Lower lobe of right lung (tissue), 2 donors: ENCODE measurements around the gene PAPLN. TPM values are rescaled to one million over a fixed set of nuclear protein-coding genes. Genes with fewer than 3 reads are reported as not detected.
A peak's percentile ranks its signal among the peaks of the same experiment; 100 is the strongest.

Experiments used
- ATAC-seq, 2 donors: fragments of 200-7000 bp; cut with Tn5 transposase; one replicate each; pipeline ENCODE4 v1.9.1; 2020 to 2022; ENCODE audit warnings: mild to moderate bottlenecking in 2 of 2, moderate library complexity in 2 of 2
- DNase-seq: peaks from one replicate; pipeline ENCODE4 v3.0.0-alpha.2; 2020
- H3K27ac ChIP-seq: fragments of 200-600 bp; one replicate; pipeline ENCODE4 v1.8.0; 2022
- H3K27me3 ChIP-seq: fragments of 200-600 bp; one replicate; pipeline ENCODE4 v1.8.0; 2022; ENCODE audit warnings: low read depth
- H3K36me3 ChIP-seq: fragments of 200-600 bp; one replicate; pipeline ENCODE4 v1.8.0; 2022; ENCODE audit warnings: mild to moderate bottlenecking
- H3K4me1 ChIP-seq: fragments of 200-600 bp; one replicate; pipeline ENCODE4 v1.8.0; 2022
- H3K4me3 ChIP-seq: fragments of 200-600 bp; one replicate; pipeline ENCODE4 v1.8.0; 2022; ENCODE audit warnings: mild to moderate bottlenecking
- H3K9me3 ChIP-seq: fragments of 200-600 bp; one replicate; pipeline ENCODE4 v1.8.0; 2022
- CTCF ChIP-seq: fragments of 200-600 bp; IDR thresholded peaks from one replicate; pipeline ENCODE4 v1.8.0; 2022; ENCODE audit warnings: antibody characterized with exemption, mild to moderate bottlenecking
- intact Hi-C: fragments of 100-400 bp; cut with DNase I; formaldehyde crosslinking; loops from one replicate; pipeline ENCODE4 v1.11.0; 2022
- total RNA-seq: library from RNA; stranded (reverse); fragmentation: NEBNext Ultra II Directional; extraction: Animal tissue kit (Norgen Biotek cat#: 25700); gene quantifications from one replicate; pipeline ENCODE4 v1.2.1, GENCODE V29; 2021
- donor health status: DM: no; HTN: yes; CAD: no; lungs with severe emphysema.

Gene PAPLN
- total RNA-seq, 1 donor from 2014 or later = 10.7 TPM

- H3K4me1 ChIP-seq = peaks cover 7% of the 10 kb centered on the region
- DNase-seq = no peak
- H3K36me3 ChIP-seq = peaks cover 79% of the 10 kb centered on the region
- H3K27ac ChIP-seq = no peak overlapping the region
- no peak for ATAC-seq
- no peak for TF ChIP-seq CTCF
- H3K27me3 ChIP-seq = no peaks in the 10 kb centered on the region
- H3K9me3 ChIP-seq = no peaks in the 10 kb centered on the region
- intact Hi-C loops = no loop called here
- no peak overlapping the region for H3K4me3 ChIP-seq
Measured at GRCh38 chr14:73221945-73222344, 15.4 kb upstream of the PAPLN start.

- Histone ChIP-seq H3K36me3 (peaks cover 68% of the 10 kb centered on the region), H3K4me1 (peaks cover 13% of the 10 kb centered on the region), H3K4me3 (no peak overlapping the region), H3K27ac (no peak overlapping the region), H3K27me3 (no peaks in the 10 kb centered on the region), H3K9me3 (no peaks in the 10 kb centered on the region)
- ATAC-seq (peak in 1 of 2 donors; percentile 52), DNase-seq (no peak)
- intact Hi-C loops = no loop called here
- TF ChIP-seq CTCF = no peak
Measured at GRCh38 chr14:73223049-73223448, 14.3 kb upstream of the PAPLN start.

GRCh38 chr14:73225496-73225895, 11.8 kb upstream of the PAPLN start:
- intact Hi-C loops = no loop called here
- H3K9me3 ChIP-seq = no peaks in the 10 kb centered on the region
- TF ChIP-seq CTCF = no peak
- H3K27me3 ChIP-seq = no peaks in the 10 kb centered on the region
- DNase-seq = no peak
- H3K4me1 ChIP-seq = peaks cover 23% of the 10 kb centered on the region
- no peak overlapping the region for H3K27ac ChIP-seq
- H3K36me3 ChIP-seq = peaks cover 43% of the 10 kb centered on the region
- ATAC-seq = no peak
- no peak overlapping the region for H3K4me3 ChIP-seq

GRCh38 chr14:73227812-73228781, 9.2 kb upstream of the PAPLN start:
- Histone ChIP-seq H3K4me1 (peaks cover 28% of the 10 kb centered on the region), H3K27ac (peak overlapping the region; percentile 10), H3K9me3 (no peaks in the 10 kb centered on the region), H3K27me3 (no peaks in the 10 kb centered on the region), H3K4me3 (no peak overlapping the region), H3K36me3 (peaks cover 18% of the 10 kb centered on the region)
- peak; percentile 29 to 39 for ATAC-seq
- peak; percentile 40 for DNase-seq
- intact Hi-C loops = no loop called here
- TF ChIP-seq CTCF = no peak

GRCh38 chr14:73230051-73230450, 7.3 kb upstream of the PAPLN start:
- peaks cover 26% of the 10 kb centered on the region for H3K4me1 ChIP-seq
- intact Hi-C loops = no loop called here
- H3K9me3 ChIP-seq = no peaks in the 10 kb centered on the region
- no peak for TF ChIP-seq CTCF
- DNase-seq (no peak), ATAC-seq (no peak)
- H3K36me3 ChIP-seq = peaks cover 11% of the 10 kb centered on the region
- H3K27ac ChIP-seq = no peak overlapping the region
- no peak overlapping the region for H3K4me3 ChIP-seq
- H3K27me3 ChIP-seq = peaks cover 5% of the 10 kb centered on the region
